ENCODE data around the gene ZBTB11.
"Not testable (repeated sequence)": the region's sequence is repeated elsewhere in the genome, so short reads cannot be mapped to it uniquely, and the experiment has no call there.

The ZBTB11 gene

GRCh38 chr3:101615525-101615924 is 61.4 kb downstream of the ZBTB11 start:
- no peak for DNase-seq (ENCODE audit: low read depth)

- DNase-seq (ENCODE audit: low read depth): not testable (repeated sequence)
These were observed 63.9 kb downstream of the ZBTB11 start for GRCh38 chr3:101613014-101613413.

- DNase-seq (ENCODE audit: low read depth): no peak
These were observed 65.9 kb downstream of the ZBTB11 start for GRCh38 chr3:101611023-101611422.

- not testable (repeated sequence) for DNase-seq (ENCODE audit: low read depth)
These were observed 71.5 kb downstream of the ZBTB11 start for GRCh38 chr3:101605398-101605797.

GRCh38 chr3:101603184-101603583 is 73.7 kb downstream of the ZBTB11 start:
- DNase-seq (ENCODE audit: low read depth): no peak

GRCh38 chr3:101602731-101603130 is 74.2 kb downstream of the ZBTB11 start:
- no peak for DNase-seq (ENCODE audit: low read depth)
